CD4-positive, alpha-beta T cell (primary cell): Measurements from ENCODE around the gene DPRX. TPM values are rescaled to one million over a fixed set of nuclear protein-coding genes. Genes with fewer than 3 reads are reported as not detected.

Experiments
- ATAC-seq: fragments of 200-7000 bp; cut with Tn5 transposase; one replicate; pipeline ENCODE4 v1.10.0; 2022; ENCODE audit warnings: mild to moderate bottlenecking; ENCODE audit not compliant: poor library complexity
- CTCF ChIA-PET: fragments of 350-600 bp; sonication (Branson Sonifier 250); formaldehyde crosslinking; loops from one replicate; lab custom pipeline; 2021; ENCODE audit warnings: antibody characterized with exemption, inconsistent platforms; lab: Charles Lee
- POLR2A ChIA-PET: fragments of 350-600 bp; sonication (Branson Sonifier 250); formaldehyde crosslinking; loops from one replicate; lab custom pipeline; 2021; ENCODE audit warnings: antibody characterized with exemption, inconsistent platforms; lab: Charles Lee
- DNase-seq, 14 experiments: peaks; one replicate each; pipeline ENCODE4 v3.0.0-alpha.2; 2013 to 2020; ENCODE audit warnings: mixed read lengths in 2 of 14
- H3K27ac ChIP-seq, 2 donors: one replicate each; pipeline versions ENCODE4 v1.5.1 to v1.7.0; 2013; ENCODE audit warnings: low read length in 2 of 2, low read depth in 1 of 2, mild to moderate bottlenecking in 1 of 2
- H3K27me3 ChIP-seq, 2 experiments: 1 replicate in 1 of 2; 2 replicates in 1 of 2; pipeline versions ENCODE4 v1.6.1 to v1.7.0; 2013; ENCODE audit warnings: low read length in 2 of 2, control low read depth in 1 of 2, mild to moderate bottlenecking in 1 of 2, moderate library complexity in 1 of 2; ENCODE audit not compliant: insufficient read depth in 2 of 2, control insufficient read depth in 1 of 2
- H3K36me3 ChIP-seq: one replicate; pipeline ENCODE4 v1.6.1; 2013; ENCODE audit warnings: low read length, control low read depth; ENCODE audit not compliant: insufficient read depth
- H3K4me1 ChIP-seq: one replicate; pipeline ENCODE4 v1.6.1; 2013; ENCODE audit warnings: low read length, control low read depth; ENCODE audit not compliant: insufficient read depth
- H3K4me3 ChIP-seq: one replicate; pipeline ENCODE4 v1.5.1; 2013; ENCODE audit warnings: mild to moderate bottlenecking, low read length, moderate library complexity
- H3K9me3 ChIP-seq, 2 experiments: 1 replicate in 1 of 2; 2 replicates in 1 of 2; pipeline versions ENCODE4 v1.6.1 to v1.7.0; 2013; ENCODE audit warnings: low read length in 2 of 2, mild to moderate bottlenecking in 2 of 2, control low read depth in 1 of 2, moderate library complexity in 1 of 2; ENCODE audit not compliant: control insufficient read depth in 1 of 2, insufficient read depth in 1 of 2
- H3K27ac Mint-ChIP-seq: one replicate; pipeline ENCODE4 v1.8.0; 2020; ENCODE audit warnings: mixed read lengths
- H3K27me3 Mint-ChIP-seq: one replicate; pipeline ENCODE4 v1.8.0; 2021; ENCODE audit warnings: mixed read lengths
- H3K36me3 Mint-ChIP-seq: one replicate; pipeline ENCODE4 v1.8.0; 2021; ENCODE audit warnings: low read depth, mixed read lengths
- H3K4me1 Mint-ChIP-seq: one replicate; pipeline ENCODE4 v1.8.0; 2021; ENCODE audit warnings: low read depth, mixed read lengths
- H3K4me3 Mint-ChIP-seq: one replicate; pipeline ENCODE4 v1.8.0; 2020; ENCODE audit warnings: mild to moderate bottlenecking, mixed read lengths
- H3K9me3 Mint-ChIP-seq: one replicate; pipeline ENCODE4 v1.8.0; 2020; ENCODE audit warnings: mixed read lengths
- intact Hi-C, 2 experiments: fragments of 100-400 bp; cut with DNase I in 1 of 2; cut with micrococcal nuclease in 1 of 2; formaldehyde crosslinking; loops; one replicate each; pipeline versions ENCODE4 v1.15.1 to v1.9.0; 2023 to 2025; cut with DNase I, micrococcal nuclease
- microRNA-seq: library from miRNA; unstranded; fragments of <30 nt; microRNA quantifications from one replicate; pipeline ENCODE4 v1.2.0, GENCODE V29; 2021; ENCODE audit warnings: borderline microRNAs expressed, borderline replicate concordance
- total RNA-seq, 174 experiments: library from RNA in 2 of 174; stranded (reverse) in 2 of 174; gene quantifications; one replicate each; pipeline ENCODE4 v1.2.3 and lab custom pipeline; 2021 to 2026
- TF ChIP-seq, protein P1 (sequence below): fragments of 200-600 bp; IDR thresholded peaks from one replicate; pipeline ENCODE4 v1.8.0; 2022; ENCODE audit warnings: antibody characterized with exemption, mild to moderate bottlenecking

Gene DPRX
- total RNA-seq, 2 experiments from 2014 or later = not detected

DNA sequence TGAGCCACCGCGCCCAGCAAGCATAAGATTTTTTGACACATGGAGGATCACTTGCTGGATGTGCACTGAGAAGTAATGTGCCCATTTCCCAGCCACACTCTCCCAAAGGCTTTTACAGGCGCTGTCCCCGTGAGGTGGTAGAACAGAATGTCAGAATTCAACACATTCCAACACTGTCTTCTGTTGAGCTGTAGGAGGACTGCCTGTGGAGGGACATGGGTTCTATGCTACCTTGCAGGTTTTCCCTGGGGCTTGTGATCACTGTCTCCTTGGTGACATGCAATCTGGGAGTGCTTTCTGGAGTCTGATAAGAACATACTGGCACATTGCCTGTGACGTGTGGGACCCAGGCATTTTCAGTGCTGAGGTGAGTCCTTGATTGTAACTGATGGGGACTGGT lies 38.5 kb downstream of the DPRX start:
- TF ChIP-seq, protein P1, sequence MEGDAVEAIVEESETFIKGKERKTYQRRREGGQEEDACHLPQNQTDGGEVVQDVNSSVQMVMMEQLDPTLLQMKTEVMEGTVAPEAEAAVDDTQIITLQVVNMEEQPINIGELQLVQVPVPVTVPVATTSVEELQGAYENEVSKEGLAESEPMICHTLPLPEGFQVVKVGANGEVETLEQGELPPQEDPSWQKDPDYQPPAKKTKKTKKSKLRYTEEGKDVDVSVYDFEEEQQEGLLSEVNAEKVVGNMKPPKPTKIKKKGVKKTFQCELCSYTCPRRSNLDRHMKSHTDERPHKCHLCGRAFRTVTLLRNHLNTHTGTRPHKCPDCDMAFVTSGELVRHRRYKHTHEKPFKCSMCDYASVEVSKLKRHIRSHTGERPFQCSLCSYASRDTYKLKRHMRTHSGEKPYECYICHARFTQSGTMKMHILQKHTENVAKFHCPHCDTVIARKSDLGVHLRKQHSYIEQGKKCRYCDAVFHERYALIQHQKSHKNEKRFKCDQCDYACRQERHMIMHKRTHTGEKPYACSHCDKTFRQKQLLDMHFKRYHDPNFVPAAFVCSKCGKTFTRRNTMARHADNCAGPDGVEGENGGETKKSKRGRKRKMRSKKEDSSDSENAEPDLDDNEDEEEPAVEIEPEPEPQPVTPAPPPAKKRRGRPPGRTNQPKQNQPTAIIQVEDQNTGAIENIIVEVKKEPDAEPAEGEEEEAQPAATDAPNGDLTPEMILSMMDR = no peak
- CTCF ChIA-PET = no interaction called here
- no peaks in the 10 kb centered on the region for H3K36me3 ChIP-seq

DNA sequence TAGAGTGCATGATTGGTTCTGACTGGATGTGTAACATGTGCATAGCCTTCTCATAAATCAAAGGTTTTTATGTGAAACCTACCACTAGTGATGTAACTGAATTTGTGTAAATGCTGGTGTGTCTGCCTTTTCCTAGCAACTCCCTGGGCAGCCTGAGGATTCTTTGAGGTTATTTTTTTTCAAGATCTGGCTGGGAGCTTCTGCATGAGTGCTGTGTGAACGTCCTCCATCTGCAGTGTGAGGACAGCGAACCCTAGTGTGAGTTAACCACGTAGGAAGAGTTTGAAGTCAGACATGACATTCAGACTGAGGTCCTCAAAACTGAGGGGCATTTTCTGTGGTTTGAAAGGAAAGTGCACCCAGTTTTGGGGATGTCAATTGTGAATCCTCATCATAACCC lies 39.9 kb downstream of the DPRX start:
- Mint-ChIP-seq H3K4me3 (no peak overlapping the region), H3K9me3 (no peaks in the 10 kb centered on the region), H3K36me3 (no peaks in the 10 kb centered on the region), H3K27ac (no peak overlapping the region), H3K4me1 (no peaks in the 10 kb centered on the region), H3K27me3 (no peaks in the 10 kb centered on the region)
- no peak for ATAC-seq
- Histone ChIP-seq H3K36me3 (no peaks in the 10 kb centered on the region), H3K27ac (no peak overlapping the region), H3K27me3 (no peaks in the 10 kb centered on the region), H3K4me3 (no peak overlapping the region), H3K4me1 (no peaks in the 10 kb centered on the region), H3K9me3 (peaks cover 3 to 54% of the 10 kb centered on the region in 2 experiments)
- TF ChIP-seq, protein P1 = no peak
- ChIA-PET POLR2A (no interaction called here), CTCF (no interaction called here)
- intact Hi-C loops = no loop called here
- DNase-seq = no peak

More for the DNA sequence above, 38.5 kb downstream of the DPRX start:
- no peak for DNase-seq
- Mint-ChIP-seq H3K9me3 (no peaks in the 10 kb centered on the region), H3K27ac (no peak overlapping the region), H3K27me3 (no peaks in the 10 kb centered on the region), H3K4me3 (no peak overlapping the region), H3K36me3 (no peaks in the 10 kb centered on the region), H3K4me1 (no peaks in the 10 kb centered on the region)
- ATAC-seq = no peak
- peaks cover 0 to 54% of the 10 kb centered on the region in 2 experiments for H3K9me3 ChIP-seq
- no peak overlapping the region for H3K27ac ChIP-seq
- no peaks in the 10 kb centered on the region for H3K4me1 ChIP-seq
- H3K4me3 ChIP-seq = no peak overlapping the region
- no peaks in the 10 kb centered on the region for H3K27me3 ChIP-seq
- POLR2A ChIA-PET = no interaction called here
- intact Hi-C loops = no loop called here

Small RNAs within 50 kb of the gene (microRNA-seq; reads per million reads assigned to microRNA genes)
- gene MIR1323 (not detected), gene MIR498 (not detected), gene MIR512-1 (not detected), gene MIR512-2 (not detected), gene MIR515-1 (not detected), gene MIR515-2 (not detected), gene MIR519C (not detected), gene MIR519E (not detected), gene MIR520E (not detected), gene MIR520F (not detected)

Other genes starting within 250 kb of the DPRX start
- 1 to 10 TPM; 6.7 to 9.0 TPM for gene ZNF765, start 236.8 kb upstream of the DPRX start, total RNA-seq
- 1 to 10 TPM; 4.5 to 5.6 TPM for gene ZNF761, start 200.0 kb upstream of the DPRX start, total RNA-seq
- gene ZNF813, start 164.3 kb upstream of the DPRX start, total RNA-seq = 1 to 10 TPM; 2.0 to 2.7 TPM
- gene ZNF331, start 93.9 kb upstream of the DPRX start, total RNA-seq = 100 to 1,000 TPM; 428 to 437 TPM
- gene NLRP12, start 192.3 kb downstream of the DPRX start, total RNA-seq = under 1 TPM in 1 of 2 experiments, not detected in 1; 0.08 TPM
- gene MYADM, start 235.9 kb downstream of the DPRX start, total RNA-seq = 100 to 1,000 TPM; 444 to 448 TPM